K562 (cell line): ENCODE measurements around the gene MYH3. TPM values are rescaled to one million over a fixed set of nuclear protein-coding genes. Genes with fewer than 3 reads are reported as not detected.

Experiments
- AFF4 ChIP-seq: sonication (generic); formaldehyde crosslinking; IDR thresholded peaks from 2 replicates; pipeline ENCODE4 v1.8.0; 2023; ENCODE audit warnings: mild to moderate bottlenecking, missing genetic modification reagents
- MCM2 ChIP-seq: fragments of 450-650 bp; IDR thresholded peaks from 2 replicates; pipeline ENCODE4 v1.6.1; 2017; ENCODE audit warnings: low read depth, mild to moderate bottlenecking
- MCM7 ChIP-seq, 2 experiments: fragments of 450-650 bp; IDR thresholded peaks; 2 replicates each; pipeline ENCODE4 v1.6.1; 2016 to 2018
- NONO ChIP-seq, 2 experiments: fragments of 200-400 bp in 1 of 2; fragments of 450-650 bp in 1 of 2; formaldehyde crosslinking in 1 of 2; IDR thresholded peaks; 2 replicates each; pipeline ENCODE4 v1.6.1; 2017; ENCODE audit warnings: low read depth in 2 of 2, mild to moderate bottlenecking in 2 of 2, moderate library complexity in 2 of 2, low read length in 1 of 2
- PCBP1 ChIP-seq: fragments of 200-400 bp; formaldehyde crosslinking; IDR thresholded peaks from 2 replicates; pipeline ENCODE4 v1.6.1; 2018; ENCODE audit warnings: mild to moderate bottlenecking, low read depth, low read length; ENCODE audit not compliant: poor library complexity, severe bottlenecking
- RBBP5 ChIP-seq: fragments of 200-600 bp; sonication (generic); IDR thresholded peaks from 2 replicates; pipeline ENCODE4 v1.6.1; 2012; ENCODE audit warnings: borderline replicate concordance, mild to moderate bottlenecking, low read length, control low read depth, inconsistent platforms; ENCODE audit not compliant: insufficient read depth, poor library complexity, severe bottlenecking
- SMAD4 ChIP-seq: fragments of 250-450 bp; sonication (Bioruptor Pico); conservative IDR thresholded peaks from 2 replicates; pipeline ENCODE4 v1.8.0; 2021; ENCODE audit warnings: inconsistent platforms, mild to moderate bottlenecking, moderate library complexity
- STAG1 ChIP-seq: sonication (generic); formaldehyde crosslinking; IDR thresholded peaks from 2 replicates; pipeline ENCODE4 v1.5.0; 2020; ENCODE audit warnings: missing genetic modification reagents, borderline replicate concordance
- TSHZ1 ChIP-seq: fragments of 250-450 bp; sonication (Bioruptor Pico); IDR thresholded peaks from 2 replicates; pipeline ENCODE4 v1.4.0; 2020; ENCODE audit warnings: mild to moderate bottlenecking, moderate library complexity
- UBTF ChIP-seq, 2 experiments: IDR thresholded peaks; 2 replicates each; pipeline ENCODE4 v1.6.1; 2012; ENCODE audit warnings: improper control_type of control experiment in 2 of 2, low read depth in 2 of 2, low read length in 2 of 2, borderline replicate concordance in 1 of 2
- ZBTB49 ChIP-seq: sonication (generic); formaldehyde crosslinking; IDR thresholded peaks from 2 replicates; pipeline ENCODE4 v1.8.0; 2022; ENCODE audit warnings: missing genetic modification reagents, mild to moderate bottlenecking, borderline replicate concordance
- ZSCAN29 ChIP-seq: fragments of 450-650 bp; IDR thresholded peaks from 2 replicates; pipeline ENCODE4 v1.6.1; 2017
- polyA plus RNA-seq, 8 experiments: library from polyadenylated mRNA; depleted of rRNA in 4 of 8; stranded (reverse) in 5 of 8; unstranded in 3 of 8; fragments of >200 nt; fragmentation: Nextera tagmentation in 2 of 8; fragmentation: Illumina TruSeq in 1 of 8; extraction: Ambion mirVana in 2 of 8; extraction: Trizol in 1 of 8; gene quantifications; 2 replicates each; pipeline versions ENCODE4 v1.2.1 to v1.2.3, GENCODE V29; 2011 to 2014; ENCODE audit warnings: inconsistent platforms in 1 of 8, missing spikeins in 1 of 8
- total RNA-seq, 7 experiments: library from RNA; depleted of rRNA in 6 of 7; stranded (reverse); fragments of >200 nt in 6 of 7; fragmentation: Illumina TruSeq in 2 of 7; extraction: Trizol in 2 of 7; gene quantifications; 2 replicates each; pipeline versions ENCODE4 v1.2.1 to v1.2.3, GENCODE V29; 2011 to 2021; ENCODE audit warnings: low replicate concordance in 1 of 7

MYH3 gene
- total and polyA plus RNA-seq, 9 of the 15 experiments (the other 6 are each of a cell fraction or from before 2014, with no cell fraction given) = 0.24 to 0.75 (median 0.40) TPM; not detected in 1

- TF ChIP-seq STAG1 (CRISPR knock-in tag) = no peak
- TF ChIP-seq UBTF (IDR thresholded peaks at IDR 0.05; ENCODE audit: borderline replicate concordance in 1 of 2, low read depth in 2 of 2, low read length in 2 of 2) = peak; percentile 78 to 88; a peak in 2 of 4 replicates
- no peak for TF ChIP-seq ZBTB49 (CRISPR knock-in tag)
- no peak for TF ChIP-seq MCM2
- TF ChIP-seq MCM7 (IDR thresholded peaks at IDR 0.05) = no peak
- no peak for TF ChIP-seq TSHZ1 (CRISPR knock-in tag)
- no peak for TF ChIP-seq ZSCAN29
- peak; percentile 49 to 71; a peak in 2 of 4 replicates for TF ChIP-seq NONO (IDR thresholded peaks at IDR 0.05; ENCODE audit: low read depth in 2 of 2, low read length in 1 of 2)
- no peak for TF ChIP-seq AFF4 (CRISPR knock-in tag)
- no peak for TF ChIP-seq PCBP1
- TF ChIP-seq RBBP5 = peak; percentile 88
- 0 out of 2 replicates have a peak, but pooled peaks have one; percentile 32 for TF ChIP-seq SMAD4 (CRISPR knock-in tag)
These were observed 40.3 kb upstream of the MYH3 start, which contains the start of the genes ADPRM and SCO1 (continued) for GRCh38 chr17:10697092-10698081.
